Liver (tissue), 9 donors: ENCODE data around the gene MIOX. TPM values are rescaled to one million over a fixed set of nuclear protein-coding genes. Genes with fewer than 3 reads are reported as not detected.
A peak's percentile ranks its signal among the peaks of the same experiment; 100 is the strongest.

ENCODE experiments used
- DNase-seq: peaks from one replicate; pipeline ENCODE4 v3.0.0-alpha.2; 2017; ENCODE audit warnings: low spot score
- H3K27ac ChIP-seq, 2 donors: one replicate each; pipeline ENCODE4 v1.7.0; 2013; ENCODE audit warnings: inconsistent platforms in 2 of 2, low read length in 2 of 2, control low read depth in 1 of 2, low read depth in 1 of 2, mild to moderate bottlenecking in 1 of 2
- H3K27me3 ChIP-seq, 4 donors: one replicate each; pipeline versions ENCODE4 v1.6.1 to v1.7.0; 2013; ENCODE audit warnings: low read length in 3 of 4, inconsistent platforms in 1 of 4, mild to moderate bottlenecking in 1 of 4, moderate library complexity in 1 of 4; ENCODE audit not compliant: control insufficient read depth in 4 of 4, insufficient read depth in 4 of 4
- H3K36me3 ChIP-seq, 4 donors: one replicate each; pipeline versions ENCODE4 v1.6.1 to v1.7.0; 2013; ENCODE audit warnings: low read length in 3 of 4, mild to moderate bottlenecking in 3 of 4, low read depth in 1 of 4, moderate library complexity in 1 of 4; ENCODE audit not compliant: control insufficient read depth in 4 of 4, insufficient read depth in 3 of 4
- H3K4me1 ChIP-seq, 4 donors: one replicate each; pipeline versions ENCODE4 v1.6.1 to v1.7.0; 2013; ENCODE audit warnings: low read length in 3 of 4, mild to moderate bottlenecking in 3 of 4, moderate library complexity in 1 of 4; ENCODE audit not compliant: control insufficient read depth in 4 of 4, insufficient read depth in 4 of 4
- H3K4me3 ChIP-seq, 3 donors: one replicate each; pipeline versions ENCODE4 v1.6.1 to v1.7.0; 2013; ENCODE audit warnings: low read length in 3 of 3, control low read depth in 1 of 3, low read depth in 1 of 3, mild to moderate bottlenecking in 1 of 3
- H3K9ac ChIP-seq, 2 donors: one replicate each; pipeline ENCODE4 v1.7.0; 2013; ENCODE audit warnings: low read length in 2 of 2, mild to moderate bottlenecking in 2 of 2, moderate library complexity in 2 of 2, control low read depth in 1 of 2, low read depth in 1 of 2
- H3K9me3 ChIP-seq, 4 donors: one replicate each; pipeline versions ENCODE4 v1.6.1 to v1.7.0; 2013; ENCODE audit warnings: low read length in 3 of 4; ENCODE audit not compliant: control insufficient read depth in 4 of 4
- EGR1 ChIP-seq, 2 donors: IDR thresholded peaks; 2 replicates each; pipeline ENCODE4 v1.6.1; 2016 to 2018; ENCODE audit warnings: antibody characterized with exemption in 2 of 2, low read depth in 2 of 2
- GABPA ChIP-seq, 2 donors: IDR thresholded peaks in 1 of 2; conservative IDR thresholded peaks in 1 of 2; 2 replicates each; pipeline ENCODE4 v1.6.1; 2016; ENCODE audit warnings: antibody characterized with exemption in 2 of 2, mild to moderate bottlenecking in 1 of 2, moderate library complexity in 1 of 2
- HNF4G ChIP-seq: IDR thresholded peaks from 2 replicates; pipeline ENCODE4 v1.6.1; 2016; ENCODE audit warnings: antibody characterized with exemption
- JUND ChIP-seq, 2 donors: IDR thresholded peaks; 2 replicates each; pipeline ENCODE4 v1.6.1; 2016; ENCODE audit warnings: antibody characterized with exemption in 2 of 2
- NR2F2 ChIP-seq: IDR thresholded peaks from 2 replicates; pipeline ENCODE4 v1.6.1; 2016; ENCODE audit warnings: antibody characterized with exemption
- RAD21 ChIP-seq, 2 donors: IDR thresholded peaks; 2 replicates each; pipeline ENCODE4 v1.6.1; 2016; ENCODE audit warnings: antibody characterized with exemption in 2 of 2, mild to moderate bottlenecking in 2 of 2
- RXRA ChIP-seq, 2 donors: IDR thresholded peaks; 2 replicates each; pipeline ENCODE4 v1.6.1; 2017 to 2018; ENCODE audit warnings: antibody characterized with exemption in 2 of 2, mild to moderate bottlenecking in 1 of 2
- TAF1 ChIP-seq: conservative IDR thresholded peaks from 2 replicates; pipeline ENCODE4 v1.6.1; 2016; ENCODE audit warnings: antibody characterized with exemption, mild to moderate bottlenecking
- YY1 ChIP-seq: IDR thresholded peaks from 2 replicates; pipeline ENCODE4 v1.6.1; 2016; ENCODE audit warnings: antibody characterized with exemption, mild to moderate bottlenecking
- WGBS: extraction: QIAGEN DNeasy Blood & Tissue Kit; methylation state at CpG from one replicate; pipeline ENCODE4 v1.1.7; 2013; 5-methylcytosine and 5-hydroxymethylcytosine counted together
- polyA plus RNA-seq, 2 donors: library from polyadenylated mRNA; stranded (reverse) in 1 of 2; unstranded in 1 of 2; fragments of 200-250 nt in 1 of 2; fragments of >200 nt in 1 of 2; fragmentation: Nextera tagmentation in 1 of 2; extraction: Ambion mirVana in 1 of 2; gene quantifications; one replicate each; pipeline versions ENCODE4 v1.2.1 to v1.2.3, GENCODE V29; 2013 to 2015
- total RNA-seq, 2 donors: library from RNA; depleted of rRNA; stranded (reverse); fragments of >200 nt; gene quantifications; one replicate each; pipeline ENCODE4 v1.2.3, GENCODE V29; 2014
- TF ChIP-seq, protein P1 (sequence below): IDR thresholded peaks from 2 replicates; pipeline ENCODE4 v1.6.1; 2016; ENCODE audit warnings: antibody characterized with exemption
- TF ChIP-seq, protein P2 (sequence below): IDR thresholded peaks from 2 replicates; pipeline ENCODE4 v1.6.1; 2016; ENCODE audit warnings: antibody characterized with exemption
- TF ChIP-seq, protein P3 (sequence below): fragments of 150-350 bp; IDR thresholded peaks from 2 replicates; pipeline ENCODE4 v1.5.1; 2017; ENCODE audit warnings: improper control_type of control experiment, low read depth, low read length; ENCODE audit not compliant: missing input control
- TF ChIP-seq, protein P4 (sequence below): IDR thresholded peaks from 2 replicates; pipeline ENCODE4 v1.6.1; 2016; ENCODE audit warnings: antibody characterized with exemption, mild to moderate bottlenecking
- TF ChIP-seq, protein P5 (sequence below): IDR thresholded peaks from 2 replicates; pipeline ENCODE4 v1.6.1; 2016; ENCODE audit warnings: antibody characterized with exemption
- donor health status: healthy.
- donor health status: healthy.
- donor health status: healthy.
- donor health status: healthy.
- donor health status: healthy.

Gene MIOX
- total and polyA plus RNA-seq, 4 donors, result not detected

DNA sequence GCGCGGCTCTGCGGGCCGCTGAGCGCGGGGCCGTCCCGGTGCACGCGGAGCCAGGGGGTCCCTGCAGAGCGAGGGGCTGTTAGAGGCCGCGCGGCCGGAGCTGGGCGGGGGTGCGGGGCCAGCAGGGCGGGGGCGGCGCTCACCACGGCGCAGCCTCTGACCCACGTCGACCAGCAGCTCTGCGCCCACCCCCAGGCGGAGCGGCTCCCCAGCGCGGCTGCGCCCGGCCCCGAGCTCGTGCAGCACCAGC is 39.1 kb downstream of the MIOX start:
- H3K27ac ChIP-seq, result peak overlapping the region; percentile 92 to 96
- WGBS, result under 1% methylated on average over 33 of the region's 33 CpGs
- DNase-seq, result no peak
- TF ChIP-seq YY1 (no peak), GABPA (IDR thresholded peaks at IDR 0.05 in 1 of 2, conservative IDR thresholded peaks at IDR 0.05 in 1 of 2) (no peak), HNF4G (no peak), NR2F2 (no peak)
- peak overlapping the region; percentile 44 to 77 (median 73) for H3K4me3 ChIP-seq
- no peaks in the 10 kb centered on the region for H3K9me3 ChIP-seq
- no peaks in the 10 kb centered on the region for H3K27me3 ChIP-seq
- peaks cover 13 to 61% (median 31%) of the 10 kb centered on the region in 4 donors for H3K4me1 ChIP-seq
- H3K9ac ChIP-seq, result no peak overlapping the region
- H3K36me3 ChIP-seq, result peaks cover 9 to 29% (median 11%) of the 10 kb centered on the region in 4 donors

DNA sequence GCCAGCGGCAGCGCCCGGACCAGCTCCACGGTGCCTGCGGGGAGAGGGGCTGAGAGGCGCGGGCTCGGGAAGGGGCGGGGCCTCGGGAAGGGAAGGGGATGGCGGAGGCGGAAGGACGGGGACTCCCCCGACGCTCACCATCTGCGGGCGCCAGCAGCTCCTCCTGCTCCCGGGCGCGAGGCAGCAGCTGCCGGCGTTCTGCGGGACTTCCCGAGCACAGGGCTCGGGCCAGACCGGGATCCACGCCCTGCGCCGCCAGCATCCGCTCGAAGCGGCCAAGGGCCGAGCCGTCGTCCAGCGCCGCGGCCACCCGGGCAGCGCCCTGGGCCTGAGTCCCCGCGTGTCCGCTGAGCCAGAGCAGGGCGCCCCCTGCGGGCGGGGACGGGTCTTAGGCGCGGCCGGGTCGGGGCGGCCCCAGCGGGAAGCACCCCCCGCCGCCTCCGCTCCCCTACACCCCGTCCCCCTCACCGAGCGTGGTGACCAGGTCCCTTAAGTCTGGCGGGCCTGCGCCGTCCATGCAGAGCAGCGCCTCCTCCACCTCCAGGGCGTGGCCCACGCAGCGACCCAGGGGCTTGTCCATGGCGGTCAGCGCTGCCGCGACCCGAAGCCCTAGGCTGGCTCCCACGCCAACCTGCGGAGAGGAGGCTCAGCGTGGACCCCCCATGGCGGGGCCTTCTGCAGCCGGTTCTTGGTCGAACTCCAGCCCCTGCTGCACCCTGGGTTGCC is 39.6 kb downstream of the MIOX start:
- Histone ChIP-seq H3K4me1 (peaks cover 13 to 61% (median 31%) of the 10 kb centered on the region in 4 donors), H3K9ac (peak overlapping the region; percentile 17 to 59), H3K36me3 (peaks cover 9 to 25% (median 11%) of the 10 kb centered on the region in 4 donors), H3K27ac (peak overlapping the region; percentile 92 to 96), H3K4me3 (peak overlapping the region; percentile 44 to 77 (median 73)), H3K9me3 (no peaks in the 10 kb centered on the region), H3K27me3 (no peaks in the 10 kb centered on the region)
- TF ChIP-seq, protein P1, sequence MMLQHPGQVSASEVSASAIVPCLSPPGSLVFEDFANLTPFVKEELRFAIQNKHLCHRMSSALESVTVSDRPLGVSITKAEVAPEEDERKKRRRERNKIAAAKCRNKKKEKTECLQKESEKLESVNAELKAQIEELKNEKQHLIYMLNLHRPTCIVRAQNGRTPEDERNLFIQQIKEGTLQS, result no peak
- TF ChIP-seq, protein P2, sequence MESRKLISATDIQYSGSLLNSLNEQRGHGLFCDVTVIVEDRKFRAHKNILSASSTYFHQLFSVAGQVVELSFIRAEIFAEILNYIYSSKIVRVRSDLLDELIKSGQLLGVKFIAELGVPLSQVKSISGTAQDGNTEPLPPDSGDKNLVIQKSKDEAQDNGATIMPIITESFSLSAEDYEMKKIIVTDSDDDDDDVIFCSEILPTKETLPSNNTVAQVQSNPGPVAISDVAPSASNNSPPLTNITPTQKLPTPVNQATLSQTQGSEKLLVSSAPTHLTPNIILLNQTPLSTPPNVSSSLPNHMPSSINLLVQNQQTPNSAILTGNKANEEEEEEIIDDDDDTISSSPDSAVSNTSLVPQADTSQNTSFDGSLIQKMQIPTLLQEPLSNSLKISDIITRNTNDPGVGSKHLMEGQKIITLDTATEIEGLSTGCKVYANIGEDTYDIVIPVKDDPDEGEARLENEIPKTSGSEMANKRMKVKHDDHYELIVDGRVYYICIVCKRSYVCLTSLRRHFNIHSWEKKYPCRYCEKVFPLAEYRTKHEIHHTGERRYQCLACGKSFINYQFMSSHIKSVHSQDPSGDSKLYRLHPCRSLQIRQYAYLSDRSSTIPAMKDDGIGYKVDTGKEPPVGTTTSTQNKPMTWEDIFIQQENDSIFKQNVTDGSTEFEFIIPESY, result no peak
- TF ChIP-seq, protein P3, sequence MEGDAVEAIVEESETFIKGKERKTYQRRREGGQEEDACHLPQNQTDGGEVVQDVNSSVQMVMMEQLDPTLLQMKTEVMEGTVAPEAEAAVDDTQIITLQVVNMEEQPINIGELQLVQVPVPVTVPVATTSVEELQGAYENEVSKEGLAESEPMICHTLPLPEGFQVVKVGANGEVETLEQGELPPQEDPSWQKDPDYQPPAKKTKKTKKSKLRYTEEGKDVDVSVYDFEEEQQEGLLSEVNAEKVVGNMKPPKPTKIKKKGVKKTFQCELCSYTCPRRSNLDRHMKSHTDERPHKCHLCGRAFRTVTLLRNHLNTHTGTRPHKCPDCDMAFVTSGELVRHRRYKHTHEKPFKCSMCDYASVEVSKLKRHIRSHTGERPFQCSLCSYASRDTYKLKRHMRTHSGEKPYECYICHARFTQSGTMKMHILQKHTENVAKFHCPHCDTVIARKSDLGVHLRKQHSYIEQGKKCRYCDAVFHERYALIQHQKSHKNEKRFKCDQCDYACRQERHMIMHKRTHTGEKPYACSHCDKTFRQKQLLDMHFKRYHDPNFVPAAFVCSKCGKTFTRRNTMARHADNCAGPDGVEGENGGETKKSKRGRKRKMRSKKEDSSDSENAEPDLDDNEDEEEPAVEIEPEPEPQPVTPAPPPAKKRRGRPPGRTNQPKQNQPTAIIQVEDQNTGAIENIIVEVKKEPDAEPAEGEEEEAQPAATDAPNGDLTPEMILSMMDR, result peak; percentile 51
- under 1% methylated on average over 77 of the region's 77 CpGs for WGBS
- peak; percentile 78 for DNase-seq

DNA sequence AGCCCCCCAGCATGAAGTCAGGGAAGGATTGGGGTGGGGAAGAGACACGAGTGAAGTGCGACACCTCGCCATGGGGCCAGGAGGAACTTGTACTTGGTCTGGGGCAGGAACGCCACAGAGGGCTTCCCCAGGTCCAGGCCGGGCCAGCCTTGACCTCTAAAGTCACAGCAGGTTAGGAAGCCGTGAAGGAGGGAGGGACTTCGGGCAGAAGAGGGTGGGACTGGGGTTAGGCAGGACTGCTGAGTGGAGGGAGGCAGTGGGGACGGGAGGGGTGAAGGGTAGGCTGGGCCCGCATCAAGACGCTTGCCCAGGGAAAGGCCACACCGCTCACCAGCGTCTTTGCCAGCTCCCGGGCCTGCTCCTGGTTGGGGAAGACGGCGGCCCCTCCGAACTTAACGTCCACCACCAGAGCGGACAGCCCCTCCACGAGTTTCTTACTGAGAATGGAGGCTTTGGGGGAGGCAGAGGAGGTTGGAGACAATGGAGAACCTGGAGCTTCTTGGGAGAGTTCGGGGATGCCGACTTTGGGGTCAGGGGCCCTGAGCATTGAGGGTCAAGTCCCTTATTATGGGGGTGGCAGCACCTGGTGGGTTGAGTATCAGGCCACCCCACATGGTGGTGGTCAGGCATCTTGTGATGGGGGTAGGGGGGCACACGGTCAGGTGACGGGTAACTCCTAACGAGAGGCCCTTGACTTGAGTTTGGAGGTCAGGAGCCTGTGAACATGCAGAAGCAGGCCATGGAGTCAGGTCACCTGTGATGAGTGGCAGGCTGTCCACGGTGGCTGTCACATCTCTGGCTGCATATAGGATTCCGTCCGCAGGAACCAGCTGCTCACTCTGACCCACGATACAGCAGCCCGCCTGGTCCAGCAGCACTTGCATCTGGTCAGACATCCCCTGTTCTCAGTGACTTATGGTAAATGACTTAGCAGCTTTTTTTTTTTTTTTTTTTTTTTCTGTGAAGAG is 40.5 kb downstream of the MIOX start:
- peak overlapping the region; percentile 20 to 77 (median 73) for H3K4me3 ChIP-seq
- peak overlapping the region in 1 of 2 donors; percentile 59 for H3K9ac ChIP-seq
- 43% methylated on average over 29 of the region's 29 CpGs for WGBS
- no peaks in the 10 kb centered on the region for H3K9me3 ChIP-seq
- H3K4me1 ChIP-seq, result peaks cover 13 to 62% (median 31%) of the 10 kb centered on the region in 4 donors
- peak; percentile 56 for DNase-seq
- peaks cover 7 to 17% (median 10%) of the 10 kb centered on the region in 4 donors for H3K36me3 ChIP-seq
- H3K27ac ChIP-seq, result peak overlapping the region; percentile 92 to 96
- H3K27me3 ChIP-seq, result no peaks in the 10 kb centered on the region
- TF ChIP-seq TAF1 (no peak), YY1 (peak; percentile 45), NR2F2 (no peak), RXRA (IDR thresholded peaks at IDR 0.05) (peak; percentile 66 to 69), JUND (IDR thresholded peaks at IDR 0.05) (no peak), EGR1 (IDR thresholded peaks at IDR 0.05; ENCODE audit: low read depth in 2 of 2) (no peak), HNF4G (no peak), RAD21 (IDR thresholded peaks at IDR 0.05) (no peak)
- TF ChIP-seq, protein P4, sequence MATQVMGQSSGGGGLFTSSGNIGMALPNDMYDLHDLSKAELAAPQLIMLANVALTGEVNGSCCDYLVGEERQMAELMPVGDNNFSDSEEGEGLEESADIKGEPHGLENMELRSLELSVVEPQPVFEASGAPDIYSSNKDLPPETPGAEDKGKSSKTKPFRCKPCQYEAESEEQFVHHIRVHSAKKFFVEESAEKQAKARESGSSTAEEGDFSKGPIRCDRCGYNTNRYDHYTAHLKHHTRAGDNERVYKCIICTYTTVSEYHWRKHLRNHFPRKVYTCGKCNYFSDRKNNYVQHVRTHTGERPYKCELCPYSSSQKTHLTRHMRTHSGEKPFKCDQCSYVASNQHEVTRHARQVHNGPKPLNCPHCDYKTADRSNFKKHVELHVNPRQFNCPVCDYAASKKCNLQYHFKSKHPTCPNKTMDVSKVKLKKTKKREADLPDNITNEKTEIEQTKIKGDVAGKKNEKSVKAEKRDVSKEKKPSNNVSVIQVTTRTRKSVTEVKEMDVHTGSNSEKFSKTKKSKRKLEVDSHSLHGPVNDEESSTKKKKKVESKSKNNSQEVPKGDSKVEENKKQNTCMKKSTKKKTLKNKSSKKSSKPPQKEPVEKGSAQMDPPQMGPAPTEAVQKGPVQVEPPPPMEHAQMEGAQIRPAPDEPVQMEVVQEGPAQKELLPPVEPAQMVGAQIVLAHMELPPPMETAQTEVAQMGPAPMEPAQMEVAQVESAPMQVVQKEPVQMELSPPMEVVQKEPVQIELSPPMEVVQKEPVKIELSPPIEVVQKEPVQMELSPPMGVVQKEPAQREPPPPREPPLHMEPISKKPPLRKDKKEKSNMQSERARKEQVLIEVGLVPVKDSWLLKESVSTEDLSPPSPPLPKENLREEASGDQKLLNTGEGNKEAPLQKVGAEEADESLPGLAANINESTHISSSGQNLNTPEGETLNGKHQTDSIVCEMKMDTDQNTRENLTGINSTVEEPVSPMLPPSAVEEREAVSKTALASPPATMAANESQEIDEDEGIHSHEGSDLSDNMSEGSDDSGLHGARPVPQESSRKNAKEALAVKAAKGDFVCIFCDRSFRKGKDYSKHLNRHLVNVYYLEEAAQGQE, result no peak
- TF ChIP-seq, protein P5, sequence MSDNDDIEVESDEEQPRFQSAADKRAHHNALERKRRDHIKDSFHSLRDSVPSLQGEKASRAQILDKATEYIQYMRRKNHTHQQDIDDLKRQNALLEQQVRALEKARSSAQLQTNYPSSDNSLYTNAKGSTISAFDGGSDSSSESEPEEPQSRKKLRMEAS, result no peak
- TF ChIP-seq, protein P2, result no peak
